Psoas muscle (tissue), 8 donors: ENCODE measurements around the gene LRP1B. TPM values are rescaled to one million over a fixed set of nuclear protein-coding genes. Genes with fewer than 3 reads are reported as not detected.

Experiments
- ATAC-seq, 4 donors: fragments of 200-7000 bp; cut with Tn5 transposase; one replicate each; pipeline ENCODE4 v1.9.1; 2020; ENCODE audit warnings: moderate library complexity in 3 of 4, mild to moderate bottlenecking in 2 of 4
- DNase-seq, 2 donors: peaks; one replicate each; pipeline ENCODE4 v3.0.0-alpha.2; 2020
- H3K27ac ChIP-seq: fragments of 200-600 bp; one replicate; pipeline ENCODE4 v1.8.0; 2022
- H3K27me3 ChIP-seq, 3 donors: fragments of 200-600 bp in 1 of 3; one replicate each; pipeline versions ENCODE4 v1.6.1 to v1.8.0; 2013 to 2022; ENCODE audit warnings: low read length in 2 of 3, mild to moderate bottlenecking in 2 of 3, moderate library complexity in 1 of 3; ENCODE audit not compliant: insufficient read depth in 3 of 3
- H3K36me3 ChIP-seq, 2 donors: fragments of 200-600 bp in 1 of 2; one replicate each; pipeline versions ENCODE4 v1.6.1 to v1.8.0; 2013 to 2022; ENCODE audit warnings: low read depth in 1 of 2, mild to moderate bottlenecking in 1 of 2, moderate library complexity in 1 of 2; ENCODE audit not compliant: insufficient read depth in 1 of 2
- H3K4me1 ChIP-seq: fragments of 200-600 bp; one replicate; pipeline ENCODE4 v1.8.0; 2022
- H3K4me3 ChIP-seq: fragments of 200-600 bp; one replicate; pipeline ENCODE4 v1.8.0; 2022; ENCODE audit warnings: mild to moderate bottlenecking
- H3K9me3 ChIP-seq: fragments of 200-600 bp; one replicate; pipeline ENCODE4 v1.8.0; 2022
- CTCF ChIP-seq: fragments of 200-600 bp; IDR thresholded peaks from one replicate; pipeline ENCODE4 v1.8.0; 2022; ENCODE audit warnings: antibody characterized with exemption
- WGBS, 3 donors: extraction: QIAGEN DNeasy Blood & Tissue Kit; methylation state at CpG; one replicate each; pipeline versions ENCODE4 v1.1.6 to v1.1.7; 2013; 5-methylcytosine and 5-hydroxymethylcytosine counted together
- intact Hi-C, 2 donors: fragments of 100-400 bp; cut with DNase I; formaldehyde crosslinking; loops; one replicate each; pipeline versions ENCODE4 v1.11.0 to v1.14.2; 2022
- polyA plus RNA-seq, 3 donors: library from polyadenylated mRNA; stranded (reverse); fragments of 200-250 nt; gene quantifications; one replicate each; pipeline ENCODE4 v1.2.3, GENCODE V29; 2013
- total RNA-seq, 4 donors: library from RNA; stranded (reverse); fragmentation: NEBNext Ultra II Directional in 2 of 4; extraction: Animal tissue kit (Norgen Biotek cat#: 25700) in 2 of 4; gene quantifications; one replicate each; pipeline versions ENCODE4 v1.2.1 to v1.2.4, GENCODE V29; 2021 to 2023
- donor health status: healthy with polysubstance abuse.
- donor health status: DM: no; HTN: no; CAD: no; lungs with moderate emphysema.
- donor health status: Bipolar disorder and iron deficiency.
- donor health status: healthy.
- donor health status: DM: yes; HTN: yes; CAD: no.
- donor health status: DM: no; HTN: no; CAD: no.
- donor health status: DM: no; HTN: no; CAD: no.
- donor health status: DM: yes; HTN: yes; CAD: no.

The LRP1B gene
- total and polyA plus RNA-seq, 7 donors = 0.33 to 3.3 (median 0.95) TPM

- ATAC-seq (no peak), DNase-seq (no peak)
- 83 to 90% (median 86%) methylated on average over 1 of the region's 1 CpG for WGBS, 3 donors
- no peak overlapping the region for H3K4me3 ChIP-seq
- no peaks in the 10 kb centered on the region for H3K4me1 ChIP-seq
- no peak for TF ChIP-seq CTCF
- H3K36me3 ChIP-seq = no peaks in the 10 kb centered on the region
- no peaks in the 10 kb centered on the region for H3K9me3 ChIP-seq
- intact Hi-C loops = no loop called here
- no peak overlapping the region for H3K27ac ChIP-seq
- H3K27me3 ChIP-seq = no peaks in the 10 kb centered on the region
Observed at GRCh38 chr2:140770645-140771044, 1360.2 kb downstream of the LRP1B start.

GRCh38 chr2:140761807-140762206 lies 1369.0 kb downstream of the LRP1B start:
- intact Hi-C loops = no loop called here
- no peak overlapping the region for H3K27ac ChIP-seq
- H3K27me3 ChIP-seq = no peaks in the 10 kb centered on the region
- no peaks in the 10 kb centered on the region for H3K36me3 ChIP-seq
- ATAC-seq (no peak), DNase-seq (no peak)
- no peak overlapping the region for H3K4me3 ChIP-seq
- no peaks in the 10 kb centered on the region for H3K4me1 ChIP-seq
- WGBS, 3 donors = 65 to 83% (median 70%) methylated on average over 2 of the region's 2 CpGs
- no peaks in the 10 kb centered on the region for H3K9me3 ChIP-seq
- no peak for TF ChIP-seq CTCF

DNA sequence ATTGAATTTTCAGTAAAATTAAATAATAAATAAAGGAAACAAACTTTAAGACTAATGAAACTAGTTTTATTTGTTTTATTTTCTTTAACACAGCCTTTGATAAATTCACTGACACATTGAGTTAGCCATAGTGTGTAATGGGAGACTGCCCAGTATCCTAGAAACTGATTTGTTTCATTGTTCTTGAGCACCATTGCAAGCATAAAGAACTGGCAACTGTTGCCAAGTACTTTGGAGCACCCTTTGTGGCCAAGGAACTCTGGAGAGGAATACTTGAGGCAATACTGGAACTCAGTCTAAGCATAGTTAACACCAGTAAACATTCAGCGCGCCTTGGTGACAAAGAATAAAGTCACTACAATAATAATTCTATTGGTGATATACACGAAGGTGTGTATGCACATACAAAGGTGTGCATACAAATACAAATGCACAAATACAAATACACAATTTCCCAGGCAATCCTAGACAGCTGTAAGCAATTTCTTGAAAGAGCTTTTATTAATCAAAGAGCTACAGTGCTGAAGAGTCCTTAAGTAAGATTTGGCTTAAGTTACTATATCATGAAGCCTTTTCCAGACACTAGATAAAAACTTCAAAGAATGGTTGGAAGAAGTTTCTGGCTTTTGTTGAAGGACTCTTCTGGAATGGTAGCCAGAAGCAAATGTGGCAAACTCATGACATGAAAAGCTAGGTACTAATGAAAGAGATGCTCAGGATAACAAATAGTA lies 1371.2 kb downstream of the LRP1B start:
- intact Hi-C loops = no loop called here
- Histone ChIP-seq H3K4me3 (no peak overlapping the region), H3K9me3 (no peaks in the 10 kb centered on the region), H3K36me3 (no peaks in the 10 kb centered on the region), H3K27me3 (no peaks in the 10 kb centered on the region), H3K27ac (no peak overlapping the region), H3K4me1 (no peaks in the 10 kb centered on the region)
- no peak for TF ChIP-seq CTCF
- ATAC-seq (no peak), DNase-seq (no peak)
- 81 to 82% (median 81%) methylated on average over 3 of the region's 3 CpGs for WGBS, 3 donors

- Histone ChIP-seq H3K27me3 (no peaks in the 10 kb centered on the region), H3K4me3 (no peak overlapping the region), H3K4me1 (no peaks in the 10 kb centered on the region), H3K27ac (no peak overlapping the region), H3K36me3 (no peaks in the 10 kb centered on the region), H3K9me3 (no peaks in the 10 kb centered on the region)
- no peak for TF ChIP-seq CTCF
- no peak for DNase-seq
- intact Hi-C loops = no loop called here
- WGBS, 3 donors = 92 to 97% (median 95%) methylated on average over 3 of the region's 3 CpGs
- no peak for ATAC-seq
Observed at GRCh38 chr2:140747665-140748064, 1383.2 kb downstream of the LRP1B start.

DNA sequence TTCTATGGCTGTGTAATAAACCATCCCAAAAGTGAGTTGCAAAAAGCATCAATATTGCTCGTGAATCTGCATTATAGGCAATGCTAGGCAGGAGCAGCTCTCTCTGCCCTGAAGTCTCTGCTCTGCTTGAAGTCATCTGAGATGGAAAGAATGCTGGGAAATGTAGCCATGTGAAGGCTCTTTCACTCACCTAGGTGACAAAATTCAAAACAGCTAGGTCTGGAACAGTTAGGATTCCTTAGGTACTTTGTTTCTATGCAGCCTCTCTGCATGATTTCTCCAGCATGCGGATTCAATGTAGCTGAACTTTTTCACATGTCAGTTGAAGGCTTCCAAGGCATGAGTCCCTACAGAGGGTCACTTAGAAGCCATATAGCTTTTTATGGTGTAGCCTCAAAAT lies 1383.7 kb downstream of the LRP1B start:
- intact Hi-C loops = no loop called here

More for the DNA sequence above, 1383.7 kb downstream of the LRP1B start:
- Histone ChIP-seq H3K27me3 (no peaks in the 10 kb centered on the region), H3K9me3 (no peaks in the 10 kb centered on the region), H3K4me1 (no peaks in the 10 kb centered on the region), H3K27ac (no peak overlapping the region), H3K4me3 (no peak overlapping the region), H3K36me3 (no peaks in the 10 kb centered on the region)
- no peak for TF ChIP-seq CTCF
- no peak for DNase-seq
- WGBS, 3 donors = 39 to 77% (median 53%) methylated on average over 2 of the region's 2 CpGs
- no peak for ATAC-seq
